ENCODE results near the gene HEXIM2.

Gene HEXIM2

DNA sequence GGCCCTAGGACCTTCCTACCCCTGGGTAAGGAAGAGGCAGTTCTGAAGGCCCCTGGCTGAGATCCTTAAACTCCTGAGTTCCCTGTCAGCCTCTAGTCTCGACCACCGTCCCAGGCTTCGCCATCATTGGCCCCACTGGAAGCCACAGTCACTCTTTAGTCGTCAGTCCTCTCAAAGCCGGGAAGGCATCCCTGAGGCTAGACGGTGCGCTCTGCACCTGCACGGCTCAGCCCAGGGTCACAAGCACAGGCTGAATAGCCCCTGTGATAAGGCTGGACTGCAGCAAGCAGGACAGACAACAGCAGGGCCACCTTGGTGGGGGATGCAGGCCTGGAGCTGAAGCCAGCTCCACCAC lies 16.7 kb upstream of the HEXIM2 start:
- DNase-seq, result no peak

GRCh38 chr17:45146166-45146565 lies 15.5 kb upstream of the HEXIM2 start:
- no peak for DNase-seq

DNA sequence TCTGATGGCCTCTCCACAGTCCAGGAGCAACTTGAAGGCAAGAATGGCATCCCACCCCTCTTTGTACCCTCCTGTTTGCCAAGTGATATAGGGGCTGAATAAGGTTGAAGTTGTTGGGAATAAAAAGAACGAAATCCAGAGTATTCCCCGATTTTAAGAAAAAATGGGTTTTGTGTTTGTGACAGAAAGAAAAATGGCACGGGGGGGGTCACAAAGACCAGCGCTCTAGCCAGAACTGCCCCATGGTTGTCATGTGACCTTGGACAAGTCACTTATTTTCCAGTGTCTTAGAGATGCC lies 15.1 kb upstream of the HEXIM2 start:
- no peak for DNase-seq

DNA sequence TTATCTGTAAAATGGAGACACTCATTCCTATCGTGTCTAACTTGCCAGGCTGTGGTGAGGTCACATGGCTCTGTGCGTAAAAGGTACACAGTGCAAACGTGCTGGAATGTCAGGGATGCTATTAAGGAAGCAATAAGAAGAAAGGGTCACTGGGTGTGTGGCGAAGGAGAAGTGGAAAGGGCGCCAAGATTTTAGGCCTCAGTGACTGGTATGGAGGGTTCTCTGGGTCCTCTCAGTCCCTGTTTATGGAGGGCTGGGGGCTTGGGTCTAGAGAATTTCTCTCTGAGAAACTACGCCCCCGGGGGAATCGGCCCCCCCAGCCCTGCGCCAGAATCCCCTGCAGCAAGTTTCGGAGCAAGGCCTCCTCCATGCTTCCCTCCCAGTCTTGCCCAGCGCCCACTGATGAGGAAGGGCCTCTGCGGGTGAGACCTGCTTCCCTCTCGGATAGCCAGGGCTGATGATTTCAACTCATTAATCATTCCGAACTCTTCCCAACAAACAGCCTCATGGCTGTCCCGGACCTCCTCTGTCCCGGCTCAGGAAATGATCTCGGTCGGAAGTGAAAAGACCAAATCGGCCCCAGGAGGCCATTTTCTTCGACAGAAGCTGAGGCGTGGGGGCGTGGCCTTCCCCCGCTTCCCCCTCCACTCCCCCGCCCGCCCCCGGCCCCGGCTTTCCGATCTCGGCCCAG lies 14.6 kb upstream of the HEXIM2 start:
- peak; percentile 83 for DNase-seq

GRCh38 chr17:45147581-45148182 lies 14.0 kb upstream of the HEXIM2 start:
- DNase-seq, result peak; percentile 83

- DNase-seq, result peak; percentile 99
These were observed 13.3 kb upstream of the HEXIM2 start, which contains the start of gene HEXIM1 for GRCh38 chr17:45148183-45149036. Gene HEXIM1, plus strand, starts transcription at chr17:45148475. Its CDS starts 716 bp downstream, at chr17:45149191.

GRCh38 chr17:45149037-45149668 lies 12.5 kb upstream of the HEXIM2 start:
- DNase-seq, result peak; percentile 46

- DNase-seq, result no peak
These were observed 11.7 kb upstream of the HEXIM2 start for GRCh38 chr17:45149669-45150664.

DNA sequence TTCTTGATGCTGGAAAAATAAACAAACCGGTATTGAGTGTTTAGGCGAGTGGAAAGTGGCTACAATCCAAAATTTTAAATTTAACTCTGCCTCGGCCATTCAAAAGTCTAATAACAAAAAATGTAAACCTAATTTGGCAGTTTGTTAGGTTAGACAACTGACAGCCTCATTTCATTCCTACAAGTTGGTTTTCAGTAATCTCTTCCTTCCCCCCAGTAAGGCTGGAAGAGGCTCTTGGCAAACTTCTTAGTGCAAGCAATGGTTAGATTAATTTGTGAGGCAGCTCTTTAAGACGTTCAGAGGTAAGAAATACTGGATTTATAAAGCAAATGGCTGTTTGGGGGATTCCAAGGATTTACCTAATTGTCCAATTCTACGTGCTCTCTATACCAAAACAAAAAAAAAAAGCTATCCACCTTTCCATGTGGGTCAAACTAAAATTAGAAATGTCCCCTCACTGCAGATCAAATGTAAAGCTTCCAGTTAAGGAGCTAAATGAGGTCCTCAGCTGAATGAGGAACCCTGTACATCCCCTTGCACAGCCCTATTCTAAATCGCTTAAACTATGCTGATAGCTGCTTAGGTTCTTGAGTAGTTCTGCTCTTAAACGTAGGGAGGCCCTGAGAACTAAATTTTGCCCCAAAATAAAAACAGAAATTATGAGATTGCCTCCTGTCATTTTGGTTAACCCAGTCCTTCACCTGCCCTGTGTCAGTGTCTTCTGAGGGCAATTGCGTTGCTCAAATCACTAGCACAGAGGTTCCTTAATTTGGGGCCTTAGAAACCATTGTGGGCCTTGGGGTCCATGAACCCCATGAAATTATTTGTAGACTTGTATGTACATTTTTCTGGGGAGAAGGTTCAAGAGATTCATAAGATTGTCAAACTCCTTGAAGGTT lies 10.5 kb upstream of the HEXIM2 start:
- DNase-seq, result no peak

DNA sequence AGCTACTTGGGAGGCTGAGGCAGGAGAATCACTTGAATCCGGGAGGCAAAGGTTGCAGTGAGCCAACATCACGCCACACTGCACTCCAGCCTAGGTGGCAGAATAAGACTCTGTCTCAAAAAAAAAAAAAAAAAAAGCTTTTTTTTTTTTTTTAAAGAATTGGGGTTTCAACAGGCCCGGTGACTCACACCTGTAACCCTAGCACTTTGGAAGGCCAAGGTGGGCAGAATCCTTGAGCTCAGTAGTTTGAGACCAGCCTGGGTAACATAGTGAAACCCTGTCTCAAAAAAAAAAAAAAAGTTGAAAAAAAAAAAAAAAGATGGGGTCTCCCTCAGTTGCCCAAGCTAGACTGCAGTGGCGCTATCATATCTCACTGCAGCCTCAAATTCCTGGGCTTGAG lies 6.6 kb upstream of the HEXIM2 start:
- no peak for DNase-seq

DNA sequence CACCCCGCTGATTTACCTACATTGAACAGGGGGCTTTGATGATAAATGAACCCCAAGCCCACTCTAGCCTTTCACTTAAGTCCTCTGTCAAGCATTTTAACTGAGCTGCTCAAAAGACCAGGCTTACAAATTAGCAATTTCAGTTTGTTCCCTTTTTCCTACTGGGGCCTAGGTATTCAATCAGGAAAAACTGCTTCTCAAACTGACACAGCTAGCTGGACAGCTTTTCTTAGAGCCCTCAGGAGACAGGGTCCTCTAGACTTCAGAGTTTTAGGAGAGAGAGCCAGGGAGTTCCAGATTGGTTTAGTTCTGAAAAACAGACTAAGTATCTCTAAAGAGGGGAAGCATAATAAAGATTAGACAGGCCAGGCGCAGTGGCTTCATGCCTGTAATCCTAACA lies 6.2 kb upstream of the HEXIM2 start:
- no peak for DNase-seq

- DNase-seq, result no peak
These were observed 5.4 kb upstream of the HEXIM2 start for GRCh38 chr17:45156242-45156641.

DNA sequence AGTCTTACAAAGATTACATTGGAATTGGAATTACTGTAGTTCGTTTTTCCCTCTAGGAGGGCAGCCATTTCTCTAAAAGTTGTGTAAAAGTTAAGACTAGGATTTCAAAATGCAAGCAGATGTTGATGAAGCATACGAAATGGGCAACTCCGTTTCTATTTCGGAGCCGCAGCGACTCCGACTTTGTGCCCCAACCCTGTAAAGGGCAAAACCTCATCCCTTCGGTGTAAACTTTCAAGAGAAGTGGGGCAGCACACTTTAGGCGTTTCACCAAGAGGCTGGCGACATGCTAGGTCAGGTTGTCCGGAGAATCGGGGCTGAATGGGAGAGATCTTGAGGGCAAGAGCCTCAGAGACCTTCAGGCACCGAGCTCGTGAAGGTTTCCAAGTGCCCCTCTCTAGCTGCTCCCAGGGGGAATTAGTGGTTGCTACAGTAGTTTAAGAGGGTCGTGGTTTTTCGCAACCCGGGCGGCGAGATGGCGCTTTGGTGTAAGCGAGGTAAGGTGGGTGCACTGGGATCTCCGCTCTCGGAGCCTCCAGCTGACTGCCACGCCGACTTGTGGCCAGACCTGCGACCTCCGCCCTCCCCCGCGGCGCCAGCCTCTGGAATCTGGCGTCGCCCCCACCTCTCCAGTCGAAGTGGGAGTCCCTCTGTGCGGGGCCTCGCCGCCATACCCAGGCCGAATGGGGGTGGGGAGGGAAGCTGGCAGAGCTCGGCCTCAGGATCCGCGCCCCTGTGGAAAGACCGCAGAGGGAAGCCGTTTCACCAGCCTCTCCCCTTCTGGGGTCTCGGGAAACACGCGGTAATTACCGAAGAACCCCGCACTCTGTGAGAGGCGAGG lies 1.0 kb upstream of the HEXIM2 start:
- peak; percentile 54 for DNase-seq

DNA sequence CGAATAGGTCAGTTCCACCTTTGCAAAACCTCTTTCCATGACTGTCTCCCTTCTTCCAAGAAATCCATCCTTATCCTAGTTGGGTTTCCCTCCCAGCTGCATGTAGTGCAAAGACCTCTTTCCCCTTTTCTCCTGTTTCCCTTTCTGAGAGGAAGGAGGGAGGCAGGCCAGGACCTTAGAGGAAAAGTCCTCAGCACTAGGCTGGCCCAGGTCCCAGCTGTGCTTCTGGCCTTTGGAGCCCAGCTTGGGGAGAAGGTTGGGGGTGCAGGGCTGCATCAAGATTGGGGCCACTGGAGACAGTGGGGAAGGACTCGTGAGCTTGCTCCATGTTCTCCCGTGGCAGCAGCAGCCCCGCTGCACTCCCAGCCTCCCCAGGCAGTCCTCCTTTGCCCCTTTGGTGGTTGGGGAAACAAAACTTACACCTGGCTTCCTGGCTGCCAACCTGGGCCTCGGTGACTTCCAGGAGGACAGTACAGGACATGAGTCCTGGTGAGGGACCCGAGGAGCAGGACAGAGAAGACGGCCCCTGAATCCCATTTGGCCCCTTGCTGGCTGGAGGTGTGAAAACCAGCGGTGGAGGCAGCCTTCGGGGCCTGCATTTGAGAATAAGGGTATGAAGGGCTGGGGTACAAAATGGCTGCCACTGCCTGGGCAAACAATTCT lies 481 bp downstream of the HEXIM2 start:
- no peak for DNase-seq

DNA sequence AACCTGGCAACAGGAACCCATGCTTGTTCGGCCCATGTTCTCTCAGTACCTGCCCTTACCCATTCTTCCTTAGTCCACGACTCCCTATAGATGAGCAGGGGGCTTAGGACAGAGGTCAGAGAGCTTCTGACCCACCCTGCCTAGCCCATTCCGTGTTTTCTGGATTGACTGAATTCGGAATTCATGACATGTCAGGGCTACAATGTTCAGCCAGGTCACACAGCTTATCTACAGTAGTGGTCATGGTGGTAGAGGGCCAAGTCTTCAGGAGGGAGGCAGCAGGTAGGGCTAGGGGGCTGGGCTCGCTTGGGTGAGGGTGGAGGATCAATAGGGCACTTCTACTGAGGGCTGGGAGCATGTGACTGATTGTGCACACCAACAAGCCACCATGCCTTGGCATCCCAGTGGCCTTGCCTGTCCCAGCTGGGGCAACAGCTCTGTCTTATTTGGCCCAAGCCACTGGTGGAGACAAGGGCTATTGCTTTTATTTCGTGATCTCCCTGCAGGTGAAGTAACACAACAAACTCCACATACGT lies 3.1 kb downstream of the HEXIM2 start:
- DNase-seq, result no peak

DNA sequence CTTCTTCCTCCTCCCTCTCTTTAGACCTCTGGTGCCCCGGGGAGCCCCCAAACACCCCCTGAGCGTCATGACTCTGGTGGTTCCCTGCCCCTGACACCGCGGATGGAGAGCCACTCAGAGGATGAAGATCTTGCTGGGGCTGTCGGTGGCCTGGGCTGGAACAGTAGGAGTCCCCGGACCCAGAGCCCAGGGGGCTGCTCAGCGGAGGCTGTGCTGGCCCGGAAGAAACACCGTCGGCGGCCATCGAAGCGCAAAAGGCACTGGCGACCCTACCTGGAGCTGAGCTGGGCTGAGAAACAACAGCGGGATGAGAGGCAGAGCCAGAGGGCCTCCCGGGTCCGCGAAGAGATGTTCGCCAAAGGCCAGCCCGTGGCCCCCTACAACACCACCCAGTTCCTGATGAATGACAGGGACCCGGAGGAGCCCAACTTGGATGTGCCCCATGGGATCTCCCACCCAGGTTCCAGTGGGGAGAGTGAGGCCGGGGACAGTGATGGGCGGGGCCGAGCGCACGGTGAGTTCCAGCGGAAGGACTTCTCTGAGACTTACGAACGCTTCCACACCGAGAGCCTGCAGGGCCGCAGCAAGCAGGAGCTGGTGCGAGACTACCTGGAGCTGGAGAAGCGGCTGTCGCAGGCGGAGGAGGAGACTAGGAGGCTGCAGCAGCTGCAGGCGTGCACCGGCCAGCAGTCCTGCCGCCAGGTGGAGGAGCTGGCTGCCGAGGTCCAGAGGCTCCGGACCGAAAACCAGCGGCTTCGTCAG lies 7.5 kb downstream of the HEXIM2 start:
- no peak for DNase-seq

DNA sequence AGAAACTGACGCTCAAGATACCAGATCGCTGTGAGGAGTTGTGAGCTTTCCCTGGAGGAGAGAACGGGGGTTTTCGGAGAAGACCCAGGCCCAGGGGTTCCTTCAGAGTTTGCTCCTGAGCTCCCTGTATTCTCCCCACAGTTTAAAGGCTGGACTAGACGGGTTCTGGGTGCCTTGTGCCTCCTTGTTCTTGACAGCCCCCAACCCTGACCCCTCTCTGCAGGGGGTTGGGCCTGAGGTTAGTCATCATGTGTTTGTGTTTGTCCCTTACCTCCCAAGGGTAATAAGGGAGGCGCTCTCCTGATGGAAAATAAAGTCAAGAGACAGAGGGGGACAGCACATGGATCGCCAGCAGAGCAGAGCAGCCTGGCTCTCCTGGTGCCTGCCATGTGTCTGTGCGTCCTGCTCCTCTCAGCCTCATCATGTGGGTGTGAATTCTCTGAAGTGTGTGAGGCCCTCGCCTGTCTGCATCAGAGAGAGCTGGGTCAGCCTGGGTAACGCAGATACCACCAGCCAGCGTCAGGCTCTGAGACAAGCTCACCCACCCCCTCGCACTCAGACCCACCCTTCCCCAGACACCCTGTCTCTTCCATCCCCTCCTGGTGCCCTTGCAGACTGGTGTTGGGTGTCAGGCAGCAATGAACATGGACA lies 8.7 kb downstream of the HEXIM2 start:
- no peak for DNase-seq

GRCh38 chr17:45170931-45171337 lies 9.3 kb downstream of the HEXIM2 start:
- DNase-seq, result no peak

Data from NCI-H510A (cell line).